ENCODE measurements around the gene DCD.

GRCh38 chr12:54604436-54604835, 43.7 kb downstream of the DCD start:
- no peak for TF ChIP-seq CTCF (IDR thresholded peaks at IDR 0.05)
- no peak for TF ChIP-seq EP300 (IDR thresholded peaks at IDR 0.05)
- no peak for TF ChIP-seq POLR2AphosphoS5 (IDR thresholded peaks at IDR 0.05)
- TF ChIP-seq POLR2A (IDR thresholded peaks at IDR 0.05), result no peak

Data from upper lobe of left lung (tissue), 4 donors.